GM21447 (cell line): ENCODE data around the gene KREMEN1.

Source experiments
- ATAC-seq: cut with Tn5 transposase; IDR thresholded peaks from one replicate; pipeline ENCODE4 v1.9.1; 2021; ENCODE audit not compliant: unreplicated experiment

The KREMEN1 gene

GRCh38 chr22:29048822-29049654 lies 23.8 kb upstream of the KREMEN1 start:
- ATAC-seq = no peak

- no peak for ATAC-seq
These were observed 23.1 kb upstream of the KREMEN1 start for GRCh38 chr22:29049655-29050263.

GRCh38 chr22:29050457-29050856 lies 22.4 kb upstream of the KREMEN1 start:
- no peak for ATAC-seq

GRCh38 chr22:29053048-29053702 lies 19.7 kb upstream of the KREMEN1 start:
- no peak for ATAC-seq

DNA sequence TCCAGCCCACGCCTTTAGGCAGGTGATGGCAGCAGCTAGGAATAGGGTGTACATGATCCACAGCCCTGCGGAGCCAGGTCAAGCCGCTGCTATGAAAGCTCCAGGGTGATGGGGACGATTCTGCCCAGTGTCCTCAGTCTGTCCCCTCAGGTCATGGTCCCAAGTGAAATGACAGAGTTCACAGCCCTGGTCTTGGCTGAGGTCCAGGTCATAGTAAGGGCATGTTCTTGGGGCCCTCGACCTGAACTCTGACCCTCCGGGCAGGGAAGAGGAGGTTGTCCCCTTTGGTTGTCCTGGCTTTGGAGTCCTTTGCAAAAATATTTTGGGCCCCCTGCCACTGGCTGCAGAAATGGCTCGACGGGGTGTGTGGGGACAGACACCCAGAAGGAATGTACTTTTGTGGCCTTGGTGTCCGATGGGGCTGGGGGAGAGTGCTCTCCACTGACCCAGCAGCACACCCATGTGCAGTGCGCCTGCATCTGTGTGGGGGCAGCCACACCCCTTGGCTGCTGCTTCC lies 18.5 kb upstream of the KREMEN1 start:
- ATAC-seq = no peak

DNA sequence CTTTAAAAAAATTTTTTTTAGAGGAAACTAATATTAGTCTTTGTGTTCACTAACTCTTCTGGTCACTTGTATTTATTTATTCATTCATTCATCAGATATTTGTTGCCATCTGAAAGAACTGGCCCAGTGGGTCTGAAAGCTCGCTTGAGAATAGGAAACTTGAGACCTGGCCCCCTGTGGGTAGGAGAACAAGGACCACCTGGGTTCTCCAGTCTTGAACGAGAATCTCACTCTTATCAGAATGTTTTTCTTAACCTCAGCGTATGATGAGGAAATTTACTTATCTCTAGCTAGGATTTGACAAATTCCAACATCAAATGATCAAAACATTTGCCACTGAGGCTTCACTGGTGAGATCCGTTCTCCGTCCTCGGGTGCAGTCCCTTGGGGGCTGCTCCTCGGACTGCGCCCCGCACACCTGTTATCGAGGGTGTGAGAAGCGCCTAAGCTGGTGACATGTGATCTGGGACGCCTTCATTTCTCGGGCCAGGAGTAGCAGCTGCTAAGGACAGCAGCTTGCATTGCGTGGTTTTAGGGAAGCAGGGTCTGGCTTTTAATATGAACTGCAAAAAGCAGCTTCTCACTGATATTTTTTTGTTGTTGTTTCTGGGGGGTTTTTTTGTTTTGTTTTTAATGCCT lies 17.5 kb upstream of the KREMEN1 start:
- ATAC-seq = no peak

GRCh38 chr22:29056472-29056871 lies 16.4 kb upstream of the KREMEN1 start:
- no peak for ATAC-seq

DNA sequence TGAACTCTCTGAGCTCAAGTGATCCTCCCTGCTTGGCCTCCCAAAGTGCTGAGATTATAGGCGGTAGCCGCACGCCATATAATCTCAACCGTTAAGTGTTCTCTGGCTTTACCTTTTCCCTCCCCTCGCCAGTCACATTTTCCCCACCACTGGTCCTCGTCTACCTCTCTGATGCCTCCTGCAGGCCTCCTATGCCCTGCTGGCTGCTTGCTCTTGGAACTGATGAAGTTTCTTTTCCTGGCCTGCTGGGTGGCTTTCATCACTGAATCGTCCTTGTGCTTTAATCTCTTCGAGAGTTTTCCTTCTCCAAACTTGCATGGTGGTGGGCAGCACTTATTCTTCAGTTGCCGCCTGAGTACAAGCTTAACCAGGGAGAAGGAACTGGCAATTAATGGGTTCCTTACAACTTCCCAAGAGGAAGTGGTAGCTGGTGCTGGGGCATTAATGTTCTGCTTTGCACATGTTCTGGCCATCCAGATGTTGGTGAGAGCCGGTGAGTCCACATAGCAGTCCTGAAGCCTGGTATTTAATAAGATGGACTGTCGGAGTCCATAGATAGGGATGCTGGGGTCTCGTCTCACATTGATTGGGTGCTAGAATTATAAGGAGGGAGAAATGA lies 12.5 kb upstream of the KREMEN1 start:
- ATAC-seq = no peak

GRCh38 chr22:29060931-29061330 lies 11.9 kb upstream of the KREMEN1 start:
- no peak for ATAC-seq

GRCh38 chr22:29061773-29062172 lies 11.1 kb upstream of the KREMEN1 start, which contains the start of gene C22orf31:
C22orf31 (minus strand) TSS chr22:29061831; CDS start chr22:29061792, 39 bp downstream.
- no peak for ATAC-seq

DNA sequence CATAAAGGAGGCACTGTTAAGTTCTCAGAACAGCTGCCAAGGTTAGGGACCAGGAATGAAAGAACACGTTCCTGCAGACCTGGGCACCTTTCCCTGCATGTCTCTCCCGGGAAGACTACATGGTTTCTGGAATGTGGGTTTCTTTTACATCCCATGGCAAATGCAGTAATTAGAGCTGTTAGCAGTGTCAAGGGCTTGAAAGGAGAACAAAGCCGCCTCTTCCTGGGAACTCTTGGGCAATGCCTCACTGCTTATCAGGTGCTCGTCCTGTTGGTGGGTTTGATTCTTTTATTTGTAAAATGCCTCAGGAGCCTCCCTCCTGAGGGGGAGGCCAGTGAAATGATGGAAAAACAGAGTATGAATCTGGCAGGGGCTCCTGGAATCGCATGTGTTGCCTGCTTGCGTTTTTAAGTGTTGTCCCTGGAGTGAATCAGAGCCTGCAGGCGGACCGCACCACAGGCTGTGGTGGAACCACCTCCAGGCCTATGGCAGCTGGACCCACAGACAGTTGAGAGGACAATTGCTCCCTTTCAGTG lies 10.5 kb upstream of the KREMEN1 start:
- ATAC-seq = no peak

DNA sequence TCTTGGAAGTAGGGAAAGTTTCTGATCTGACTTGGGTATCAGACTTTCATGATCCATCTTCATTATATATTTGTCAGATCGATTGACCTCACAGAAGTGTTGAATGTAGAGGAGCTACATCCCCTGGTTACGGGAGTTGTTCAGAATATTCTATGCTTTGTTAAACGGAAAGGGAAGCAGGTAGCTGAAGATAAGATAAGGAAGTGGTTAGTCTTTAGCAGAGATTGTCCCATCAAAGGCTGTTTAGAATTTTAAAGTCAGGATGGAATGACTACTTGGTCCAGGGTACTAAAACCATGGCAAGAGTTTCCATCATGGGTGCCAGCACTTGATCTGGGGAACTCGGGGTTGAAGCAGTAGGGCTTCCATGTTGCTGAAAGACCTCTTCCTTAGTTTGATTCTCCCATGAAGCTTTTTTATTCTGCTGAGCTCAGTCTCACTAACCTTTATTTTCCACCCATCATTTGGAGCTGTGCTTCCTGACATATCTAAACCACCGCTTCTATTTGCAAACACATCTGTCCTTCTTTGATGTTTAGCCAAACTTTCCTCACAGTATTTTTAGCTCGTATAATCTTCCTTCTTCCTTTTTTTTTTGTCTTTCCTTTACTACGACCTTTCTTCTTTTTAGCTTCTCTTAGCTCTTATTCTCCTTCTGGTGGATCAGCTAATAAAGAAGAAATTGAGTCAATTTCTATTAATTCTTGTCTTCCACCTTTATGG lies 7.2 kb upstream of the KREMEN1 start:
- no peak for ATAC-seq

DNA sequence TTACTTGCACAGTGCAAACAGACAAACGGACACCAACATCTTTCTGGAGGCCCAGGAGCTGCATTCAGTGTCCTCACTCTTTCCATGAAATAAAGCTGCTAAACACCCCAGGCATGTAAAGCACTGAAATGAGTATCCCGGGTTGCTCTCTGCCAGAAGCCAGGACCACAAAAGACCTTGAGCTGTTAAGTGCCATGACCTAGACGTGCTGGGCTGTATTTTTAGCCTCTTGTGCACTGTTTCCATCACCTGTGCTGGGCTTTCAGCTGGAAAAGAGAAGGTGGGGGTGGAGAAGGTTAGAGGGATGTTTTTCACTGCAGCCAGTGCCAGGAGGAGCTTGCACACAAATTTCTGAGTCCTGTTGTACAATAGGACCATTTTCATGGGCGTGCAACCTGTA lies 3.4 kb upstream of the KREMEN1 start:
- no peak for ATAC-seq

DNA sequence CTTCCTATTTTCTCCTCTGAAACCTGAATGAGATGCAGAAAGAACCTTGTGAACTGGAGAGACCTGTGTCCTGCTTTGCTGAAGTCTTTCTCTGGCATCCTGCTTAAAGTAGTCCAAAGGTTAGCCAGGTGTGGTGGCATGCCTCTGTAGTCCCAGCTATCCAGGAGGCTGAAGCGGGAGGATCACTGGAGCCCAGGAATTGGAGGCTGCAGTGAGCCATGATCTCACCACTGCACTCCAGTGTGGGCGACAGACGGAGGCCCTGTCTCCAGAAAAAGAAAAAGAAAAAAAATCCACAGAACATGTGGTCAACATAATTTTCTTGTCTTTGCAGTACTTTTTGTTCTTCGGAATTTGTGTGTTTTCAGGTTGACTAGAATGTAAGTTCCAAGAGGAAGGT lies 2.3 kb upstream of the KREMEN1 start:
- ATAC-seq = no peak

GRCh38 chr22:29071261-29072045 lies 1.4 kb upstream of the KREMEN1 start:
- no peak for ATAC-seq

- peak; percentile 76 for ATAC-seq
These were observed 449 bp upstream of the KREMEN1 start for GRCh38 chr22:29072193-29072978.

- ATAC-seq = no peak
These were observed 912 bp downstream of the KREMEN1 start for GRCh38 chr22:29073618-29074275.

DNA sequence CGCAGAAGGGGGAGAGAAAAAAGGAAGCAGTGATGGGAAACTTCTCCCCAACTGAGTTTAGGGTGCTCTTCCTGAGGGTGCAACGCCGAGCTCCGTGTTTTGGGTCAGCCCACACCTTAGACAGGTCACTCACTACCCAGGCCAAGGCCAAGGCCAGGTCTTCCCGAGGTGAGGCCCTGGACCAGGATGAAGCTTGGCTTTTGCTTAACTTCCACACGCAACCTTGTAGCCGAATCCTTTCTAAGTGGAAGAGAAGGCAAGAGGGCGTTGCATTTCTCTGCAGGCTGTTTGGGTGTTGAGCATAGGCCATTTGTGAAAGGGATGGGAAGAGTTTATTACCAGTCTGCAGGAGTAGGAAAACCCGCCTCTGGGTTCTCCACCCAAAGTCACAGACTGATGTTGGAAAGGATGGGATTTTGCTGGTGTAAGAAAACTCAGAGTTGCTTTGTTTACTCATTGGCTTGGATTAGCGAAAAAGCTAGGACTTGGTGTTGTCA lies 1.5 kb downstream of the KREMEN1 start:
- ATAC-seq = no peak
